NCI-H2171 treated with DMSO at 0.1 percent for 48 hours (cell line): ENCODE data around the gene LMBRD1.
"Not testable (repeated sequence)": the region's sequence is repeated elsewhere in the genome, so short reads cannot be mapped to it uniquely, and the experiment has no call there.

ENCODE experiments used
- DNase-seq: peaks from one replicate; lab custom pipeline; 2025; lab: John Stamatoyannopoulos, UW

LMBRD1 gene

GRCh38 chr6:69732640-69733039, 64.2 kb downstream of the LMBRD1 start:
- peak; percentile 21 for DNase-seq

- DNase-seq, result no peak
These were observed 64.8 kb downstream of the LMBRD1 start for GRCh38 chr6:69732045-69732444.

GRCh38 chr6:69729870-69730449, 66.8 kb downstream of the LMBRD1 start:
- DNase-seq, result peak; percentile 65

GRCh38 chr6:69722683-69723082, 74.1 kb downstream of the LMBRD1 start:
- no peak for DNase-seq

GRCh38 chr6:69719602-69720193, 77.1 kb downstream of the LMBRD1 start:
- peak; percentile 26 for DNase-seq

GRCh38 chr6:69706724-69707123, 90.1 kb downstream of the LMBRD1 start:
- DNase-seq, result no peak

GRCh38 chr6:69705954-69706353, 90.9 kb downstream of the LMBRD1 start:
- DNase-seq, result no peak

GRCh38 chr6:69704916-69705315, 91.9 kb downstream of the LMBRD1 start:
- DNase-seq, result no peak

GRCh38 chr6:69699655-69700054, 97.2 kb downstream of the LMBRD1 start:
- DNase-seq, result no peak

- DNase-seq, result no peak
These were observed 100.5 kb downstream of the LMBRD1 start for GRCh38 chr6:69696273-69696672.

- DNase-seq, result no peak
These were observed 103.0 kb downstream of the LMBRD1 start for GRCh38 chr6:69693762-69694161.

GRCh38 chr6:69690986-69691385, 105.8 kb downstream of the LMBRD1 start:
- no peak for DNase-seq

GRCh38 chr6:69680302-69680701, 116.5 kb downstream of the LMBRD1 start:
- no peak for DNase-seq

GRCh38 chr6:69673298-69673697, 123.5 kb downstream of the LMBRD1 start:
- peak; percentile 61 for DNase-seq

- peak; percentile 69 for DNase-seq
These were observed 127.9 kb downstream of the LMBRD1 start for GRCh38 chr6:69668916-69669315.

- not testable (repeated sequence) for DNase-seq
These were observed 130.0 kb downstream of the LMBRD1 start for GRCh38 chr6:69666779-69667178.

GRCh38 chr6:69665437-69665836, 131.4 kb downstream of the LMBRD1 start:
- no peak for DNase-seq

GRCh38 chr6:69664551-69664950, 132.3 kb downstream of the LMBRD1 start:
- DNase-seq, result no peak

GRCh38 chr6:69663215-69663614, 133.6 kb downstream of the LMBRD1 start:
- DNase-seq, result no peak

GRCh38 chr6:69650703-69651102, 146.1 kb downstream of the LMBRD1 start:
- DNase-seq, result no peak

- no peak for DNase-seq
These were observed 149.1 kb downstream of the LMBRD1 start for GRCh38 chr6:69647726-69648125.

- no peak for DNase-seq
These were observed 153.1 kb downstream of the LMBRD1 start for GRCh38 chr6:69643688-69644087.

- no peak for DNase-seq
These were observed 163.9 kb downstream of the LMBRD1 start for GRCh38 chr6:69632932-69633331.
